ENCODE data around the gene AHCTF1. TPM values are rescaled to one million over a fixed set of nuclear protein-coding genes. Genes with fewer than 3 reads are reported as not detected.

AHCTF1 gene
- total and polyA plus RNA-seq, 10 of the 15 experiments (the other 5 are each of a cell fraction or from before 2014, with no cell fraction given) = 3.4 to 45.5 (median 17.8) TPM

- intact Hi-C loops (cut with micrococcal nuclease; ENCODE audit: unreplicated experiment) = no loop called here
- H3K9ac ChIP-seq (ENCODE audit: control insufficient read depth, insufficient read depth, low read length) = no peak overlapping the region
Observed at GRCh38 chr1:246794048-246794827, 137.5 kb downstream of the AHCTF1 start.

More at GRCh38 chr1:246794048-246794827, 137.5 kb downstream of the AHCTF1 start:
- no peaks in the 10 kb centered on the region for H3K9me3 ChIP-seq (replicated peaks; ENCODE audit: control insufficient read depth, insufficient read depth, low read length)
- FAIRE-seq = no peak
- in situ Hi-C loops (cut with MboI) = no loop called here
- ChIA-PET POLR2A (no interaction called here), CTCF (no interaction called here), SMC1A (ENCODE audit: uncharacterized antibody, unreplicated experiment) (no interaction called here), RAD21 (ENCODE audit: unreplicated experiment) (no interaction called here)
- no peak overlapping the region for H3K4me3 ChIP-seq
- no peak overlapping the region for H2AFZ ChIP-seq (ENCODE audit: control insufficient read depth, low read depth, low read length)
- H3K79me2 ChIP-seq (ENCODE audit: control insufficient read depth, insufficient read depth, low read length) = no peaks in the 10 kb centered on the region
- no peaks in the 10 kb centered on the region for H3K4me1 ChIP-seq (ENCODE audit: control insufficient read depth, insufficient read depth, low read length)
- WGBS (ENCODE audit: insufficient coverage, insufficient replicate concordance, low lambda C conversion rate, missing lambda C conversion rate) = 60% methylated on average over 14 of the region's 18 CpGs
- H3K36me3 ChIP-seq (ENCODE audit: control insufficient read depth in 2 of 2, insufficient read depth in 2 of 2, low read length in 1 of 2) = no peaks in the 10 kb centered on the region
- ATAC-seq = peak; percentile 28; the same call in 2 of the 3 replicates
- no peaks in the 10 kb centered on the region for H3K27me3 ChIP-seq (replicated peaks in 1 of 2; ENCODE audit: control insufficient read depth in 2 of 2, insufficient read depth in 2 of 2, low read length in 1 of 2)
- no peak for TF ChIP-seq TCF7 (IDR thresholded peaks at IDR 0.05; ENCODE audit: borderline replicate concordance)
- no peak for TF ChIP-seq BCLAF1 (IDR thresholded peaks at IDR 0.05)
- no peak for TF ChIP-seq ZNF24 (IDR thresholded peaks at IDR 0.05)
- no peak for TF ChIP-seq BRCA1 (IDR thresholded peaks at IDR 0.05; ENCODE audit: low read depth, low read length)
- TF ChIP-seq MAX (IDR thresholded peaks at IDR 0.05; ENCODE audit: low read depth, low read length) = no peak
- H3K4me2 ChIP-seq (ENCODE audit: control insufficient read depth, insufficient read depth) = no peak overlapping the region
- no peak for DNase-seq (ENCODE audit: low read depth, low spot score)
- BruUV-seq (replicated peaks) = no TSS peak
- no peak overlapping the region for H3K27ac ChIP-seq (ENCODE audit: control insufficient read depth, insufficient read depth)
- H4K20me1 ChIP-seq (ENCODE audit: control insufficient read depth, insufficient read depth) = no peaks in the 10 kb centered on the region
